ENCODE results near the gene NDUFB11. TPM values are rescaled to one million over a fixed set of nuclear protein-coding genes. Genes with fewer than 3 reads are reported as not detected.
"Not testable (repeated sequence)": the region's sequence is repeated elsewhere in the genome, so short reads cannot be mapped to it uniquely, and the experiment has no call there.

The NDUFB11 gene
- total RNA-seq, 2 donors from 2014 or later: 75.9 to 83.0 TPM

DNA sequence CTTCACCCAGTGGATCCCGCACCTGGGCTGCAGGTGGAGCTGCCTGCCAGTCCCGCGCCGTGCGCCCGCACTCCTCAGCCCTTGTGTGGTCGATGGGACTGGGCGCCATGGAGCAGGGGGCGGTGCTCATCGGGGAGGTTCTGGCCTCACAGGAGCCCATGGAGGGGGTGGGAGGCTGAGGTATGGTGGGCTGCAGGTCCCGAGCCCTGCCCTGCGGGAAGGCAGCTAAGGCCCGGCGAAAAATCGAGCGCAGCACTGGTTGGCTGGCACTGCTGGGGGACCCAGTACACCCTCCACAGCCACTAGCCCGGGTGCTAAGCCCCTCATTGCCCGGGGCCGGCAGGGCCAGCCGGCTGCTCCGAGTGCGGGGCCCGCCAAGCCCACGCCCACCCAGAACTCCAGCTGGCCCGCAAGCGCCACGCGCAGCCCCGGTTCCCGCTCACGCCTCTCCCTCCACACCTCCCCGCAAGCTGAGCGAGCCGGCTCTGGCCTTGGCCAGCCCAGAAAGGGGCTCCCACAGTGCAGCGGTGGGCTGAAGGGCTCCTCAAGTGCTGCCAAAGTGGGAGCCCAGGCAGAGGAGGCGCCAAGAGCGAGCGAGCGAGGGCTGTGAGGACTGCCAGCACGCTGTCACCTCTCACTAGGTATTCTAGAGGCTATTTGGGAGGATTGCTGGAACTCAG, 33.4 kb downstream of the NDUFB11 start:
- not testable (repeated sequence) for DNase-seq, ATAC-seq

DNA sequence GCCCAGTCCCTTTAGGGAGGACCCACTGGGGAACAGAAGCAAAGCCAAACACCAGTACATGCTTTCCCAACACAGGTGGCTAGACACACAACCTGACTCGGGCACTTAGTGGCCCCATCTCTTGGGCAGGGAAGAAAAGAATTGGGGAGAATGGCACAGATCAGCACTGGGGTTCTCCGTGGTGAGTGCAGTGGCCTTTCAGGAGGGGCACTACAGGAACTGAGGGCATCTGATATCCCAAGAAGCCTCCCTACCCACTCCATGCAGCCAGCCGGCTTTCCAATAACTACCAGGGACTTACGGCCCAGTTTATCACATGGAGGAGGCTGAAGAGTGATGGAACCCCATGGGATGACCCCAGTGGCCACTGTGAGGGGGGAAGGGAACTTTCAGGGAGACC, 43.3 kb downstream of the NDUFB11 start:
- intact Hi-C loops (cut with DNase I, micrococcal nuclease): no loop called here
- ATAC-seq (no peak), DNase-seq (no peak)

More for the DNA sequence above, 33.4 kb downstream of the NDUFB11 start:
- intact Hi-C loops (cut with DNase I, micrococcal nuclease): not testable (repeated sequence)

DNA sequence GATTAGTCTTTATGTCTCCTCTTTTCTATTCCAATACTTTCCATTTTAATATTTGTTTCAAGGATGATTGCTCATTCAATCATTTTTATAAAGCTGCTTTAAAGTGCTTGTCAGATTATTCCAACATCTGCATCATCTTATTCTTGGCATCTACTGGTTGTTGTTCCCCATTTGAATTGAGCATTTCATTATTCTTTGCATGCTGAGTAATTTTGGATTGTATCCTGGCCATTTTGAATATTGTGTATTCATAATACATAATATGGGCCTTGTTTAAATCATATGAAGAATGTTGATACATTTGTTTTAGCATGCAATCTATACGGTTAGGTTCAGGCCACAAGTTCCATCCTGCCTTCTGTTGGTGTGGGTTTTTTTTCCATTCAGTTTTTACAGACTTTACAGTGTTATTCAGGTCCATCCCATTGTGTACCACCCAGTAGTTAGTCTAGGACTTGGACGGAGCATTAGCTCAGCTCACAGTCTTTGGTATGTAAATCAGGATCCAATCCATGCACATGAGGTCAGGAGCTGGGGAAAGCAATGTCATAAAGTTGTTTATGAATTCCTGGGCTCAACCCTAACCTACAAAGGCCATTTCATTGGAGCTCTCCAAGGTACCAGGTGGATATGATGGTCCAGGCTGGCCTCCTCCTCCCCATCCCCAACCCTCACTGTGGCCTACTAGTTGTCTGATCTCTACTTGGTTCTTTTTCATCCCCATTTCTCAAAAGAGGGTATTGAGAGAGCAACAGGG, 46.0 kb downstream of the NDUFB11 start:
- ATAC-seq (no peak), DNase-seq (no peak)
- intact Hi-C loops (cut with DNase I, micrococcal nuclease): no loop called here

DNA sequence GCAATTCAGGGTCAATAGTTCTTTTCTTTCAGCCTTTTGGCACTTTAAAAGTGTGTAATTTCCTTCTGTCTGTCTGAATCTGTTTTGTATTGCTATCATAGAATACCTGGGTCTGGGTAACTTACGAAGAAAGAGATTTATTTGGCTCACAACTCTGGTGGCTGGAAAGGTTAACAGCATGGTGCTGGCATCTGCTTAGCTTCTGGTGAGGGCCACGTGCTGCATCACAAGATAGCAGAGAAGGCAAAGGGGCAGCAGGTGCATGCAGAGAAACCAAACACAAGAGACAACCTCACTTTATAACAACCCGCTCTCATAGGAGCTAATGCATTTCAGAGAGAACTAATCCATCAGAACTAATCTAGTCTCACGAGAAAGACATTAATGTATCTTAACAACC, 47.5 kb downstream of the NDUFB11 start:
- ATAC-seq: no peak
- no peak for DNase-seq
- intact Hi-C loops (cut with DNase I, micrococcal nuclease): no loop called here

DNA sequence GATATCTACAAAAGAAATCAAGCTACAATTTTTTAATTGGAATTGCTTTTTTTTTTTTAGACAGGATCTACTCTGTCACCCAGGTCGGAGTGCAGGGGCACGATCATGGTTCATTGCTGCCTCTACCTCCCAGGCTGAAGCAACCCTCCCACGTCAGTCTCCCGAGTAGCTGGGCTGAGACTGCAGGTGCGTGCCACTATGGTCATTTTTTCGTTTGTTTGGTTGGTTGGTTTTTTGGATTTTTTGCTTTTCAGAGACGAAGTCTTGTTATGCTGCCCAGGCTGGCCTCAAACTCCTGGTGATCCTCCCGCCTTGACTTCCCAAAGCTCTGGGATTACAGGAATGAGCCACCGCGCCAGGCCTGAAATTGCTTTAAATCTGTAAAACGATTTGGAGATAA, 50.6 kb downstream of the NDUFB11 start:
- intact Hi-C loops (cut with DNase I, micrococcal nuclease): no loop called here
- no peak for DNase-seq
- no peak for ATAC-seq

DNA sequence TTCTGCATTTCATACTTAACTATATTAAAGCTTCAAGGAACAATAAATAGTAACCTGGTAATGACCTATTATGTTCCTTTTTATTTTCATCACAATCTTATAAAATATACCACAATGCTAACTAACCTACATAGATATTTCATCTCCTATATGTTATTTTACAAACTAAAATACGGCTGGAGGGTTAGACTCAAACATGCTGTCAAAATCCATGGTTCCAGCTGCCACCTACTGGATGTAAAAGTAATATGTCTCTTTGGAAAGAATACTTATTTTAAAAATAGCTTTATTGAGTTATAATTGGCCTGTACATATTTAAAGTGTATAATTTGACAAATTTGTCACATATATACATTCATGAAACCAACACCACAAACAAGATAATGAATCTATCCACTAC, 51.3 kb downstream of the NDUFB11 start:
- DNase-seq: no peak
- intact Hi-C loops (cut with DNase I, micrococcal nuclease): no loop called here
- ATAC-seq: no peak

Other genes with a start within 250 kb of the NDUFB11 start
- 1 to 10 TPM; 7.0 to 7.4 TPM for gene JADE3, start 232.3 kb downstream of the NDUFB11 start, total RNA-seq
- gene RGN, start 66.3 kb downstream of the NDUFB11 start, total RNA-seq: under 1 TPM; 0.34 to 0.59 TPM
- 10 to 100 TPM; 30.6 to 35.7 TPM for gene RBM10, start 519 bp upstream of the NDUFB11 start, total RNA-seq
- gene UBA1, start 49.1 kb upstream of the NDUFB11 start, total RNA-seq: 100 to 1,000 TPM; 217 to 220 TPM
- 100 to 1,000 TPM in 1 of 2 donors, 10 to 100 TPM in 1; 97.5 to 133 TPM for gene CDK16, start 74.0 kb upstream of the NDUFB11 start, total RNA-seq
- gene USP11, start 88.3 kb upstream of the NDUFB11 start, total RNA-seq: 10 to 100 TPM; 18.3 to 22.5 TPM
- under 1 TPM in 1 of 2 donors, not detected in 1; 0.17 TPM for gene ZNF157, start 225.9 kb upstream of the NDUFB11 start, total RNA-seq

All from left colon (tissue), 2 donors.